HEK293T (cell line): ENCODE results near the gene CEACAM19.

Experiments
- ELF4 ChIP-seq: fragments of 450-650 bp; IDR thresholded peaks from 2 replicates; pipeline ENCODE4 v1.6.1; 2017; ENCODE audit warnings: antibody characterized with exemption
- HDGF ChIP-seq: fragments of 450-650 bp; IDR thresholded peaks from 2 replicates; pipeline ENCODE4 v1.6.1; 2017; ENCODE audit warnings: antibody characterized with exemption, borderline replicate concordance
- TARDBP ChIP-seq: fragments of 450-650 bp; IDR thresholded peaks from 2 replicates; pipeline ENCODE4 v1.6.1; 2016
- TF ChIP-seq, protein P1 (sequence below): fragments of 450-650 bp; IDR thresholded peaks from 2 replicates; pipeline ENCODE4 v1.6.1; 2016

GRCh38 chr19:44698492-44699201 lies 27.4 kb downstream of the CEACAM19 start, which contains the start of gene CEACAM16:
- TF ChIP-seq TARDBP (no peak), ELF4 (no peak), HDGF (no peak)
- TF ChIP-seq, protein P1, sequence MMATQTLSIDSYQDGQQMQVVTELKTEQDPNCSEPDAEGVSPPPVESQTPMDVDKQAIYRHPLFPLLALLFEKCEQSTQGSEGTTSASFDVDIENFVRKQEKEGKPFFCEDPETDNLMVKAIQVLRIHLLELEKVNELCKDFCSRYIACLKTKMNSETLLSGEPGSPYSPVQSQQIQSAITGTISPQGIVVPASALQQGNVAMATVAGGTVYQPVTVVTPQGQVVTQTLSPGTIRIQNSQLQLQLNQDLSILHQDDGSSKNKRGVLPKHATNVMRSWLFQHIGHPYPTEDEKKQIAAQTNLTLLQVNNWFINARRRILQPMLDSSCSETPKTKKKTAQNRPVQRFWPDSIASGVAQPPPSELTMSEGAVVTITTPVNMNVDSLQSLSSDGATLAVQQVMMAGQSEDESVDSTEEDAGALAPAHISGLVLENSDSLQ, result no peak
